Measurements from ENCODE around the gene GARNL3. TPM values are rescaled to one million over a fixed set of nuclear protein-coding genes. Genes with fewer than 3 reads are reported as not detected.
A peak's percentile ranks its signal among the peaks of the same experiment; 100 is the strongest.

GARNL3 gene
- total RNA-seq, 2 donors from 2014 or later = 2.0 to 2.5 TPM

DNA sequence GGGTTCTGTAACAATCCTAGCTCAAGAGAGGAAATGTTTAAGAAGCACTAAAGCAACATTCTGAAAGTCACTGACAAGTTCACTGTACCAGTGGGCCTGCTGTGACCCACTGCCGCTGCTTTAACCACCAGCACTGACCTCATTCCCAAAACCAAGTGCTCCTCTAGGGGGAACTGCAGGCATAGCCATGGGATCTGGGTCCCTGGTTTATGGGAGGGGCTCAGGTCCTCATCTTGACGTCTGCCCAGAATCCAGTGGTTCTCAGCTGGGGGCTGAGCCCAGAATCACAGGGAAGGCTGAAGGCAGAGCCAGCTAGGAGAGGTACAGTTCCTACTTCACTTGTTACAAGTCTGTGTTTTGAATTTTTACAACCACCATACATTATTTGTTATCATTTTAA, 96.3 kb downstream of the GARNL3 start:
- H3K9me3 ChIP-seq (ENCODE audit: control insufficient read depth, low read length, poor library complexity, severe bottlenecking) = no peaks in the 10 kb centered on the region
- no peak for DNase-seq
- peaks cover 4% of the 10 kb centered on the region for H3K4me1 Mint-ChIP-seq

DNA sequence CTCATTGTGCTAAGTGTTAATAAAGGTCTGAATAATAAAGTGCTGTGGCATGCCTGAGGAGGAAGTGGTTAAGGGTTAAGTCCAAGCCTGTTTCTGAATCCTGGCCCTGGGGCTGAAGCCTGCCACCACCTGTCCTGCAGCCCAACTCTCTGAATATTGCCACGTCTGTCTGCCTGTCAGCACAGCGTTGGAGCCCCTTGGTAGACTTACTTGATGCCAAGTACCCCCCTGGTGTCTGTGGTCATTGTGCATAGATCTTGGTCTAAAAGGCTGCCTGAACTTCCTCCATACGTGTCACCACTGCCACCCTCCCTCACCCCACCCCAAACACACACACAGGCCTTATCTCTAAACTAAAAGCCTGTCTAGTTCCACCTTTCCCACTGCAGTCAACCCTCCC, 97.0 kb downstream of the GARNL3 start:
- H3K9me3 ChIP-seq (ENCODE audit: control insufficient read depth, low read length, poor library complexity, severe bottlenecking) = no peaks in the 10 kb centered on the region
- DNase-seq = no peak
- Mint-ChIP-seq H3K4me1 (peaks cover 4% of the 10 kb centered on the region), H3K27ac (no peak overlapping the region), H3K27me3 (peaks cover 22% of the 10 kb centered on the region), H3K36me3 (ENCODE audit: low read depth) (no peaks in the 10 kb centered on the region), H3K4me3 (no peak overlapping the region)
- ATAC-seq = no peak

More for the DNA sequence above, 96.3 kb downstream of the GARNL3 start:
- Mint-ChIP-seq H3K27me3 (peaks cover 20% of the 10 kb centered on the region), H3K36me3 (ENCODE audit: low read depth) (peaks cover under 1% of the 10 kb centered on the region), H3K27ac (no peak overlapping the region), H3K4me3 (no peak overlapping the region)
- no peak for ATAC-seq

DNA sequence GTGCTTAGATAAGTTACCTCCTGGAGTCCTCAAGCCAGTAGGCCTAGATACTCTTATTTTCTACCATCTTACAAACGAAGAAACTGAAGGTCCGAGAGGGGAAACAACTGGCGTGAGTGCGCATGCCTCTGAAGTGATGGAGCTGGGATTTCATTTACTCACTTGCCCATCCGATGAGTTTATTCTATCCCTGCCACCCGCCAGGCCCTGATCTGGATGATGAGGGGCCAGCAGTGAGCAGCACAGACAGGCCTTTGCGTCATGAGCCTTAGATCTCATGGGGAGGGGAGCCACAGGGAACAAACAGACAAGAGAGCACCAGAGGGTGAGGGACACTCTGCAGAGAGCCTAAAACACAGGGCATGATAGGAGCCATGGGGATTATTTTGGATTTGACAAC, 98.3 kb downstream of the GARNL3 start:
- no peaks in the 10 kb centered on the region for H3K9me3 ChIP-seq (ENCODE audit: control insufficient read depth, low read length, poor library complexity, severe bottlenecking)
- DNase-seq = no peak
- Mint-ChIP-seq H3K36me3 (ENCODE audit: low read depth) (no peaks in the 10 kb centered on the region), H3K27me3 (peaks cover 28% of the 10 kb centered on the region), H3K4me3 (no peak overlapping the region), H3K27ac (no peak overlapping the region), H3K4me1 (peaks cover 4% of the 10 kb centered on the region)
- ATAC-seq = no peak

DNA sequence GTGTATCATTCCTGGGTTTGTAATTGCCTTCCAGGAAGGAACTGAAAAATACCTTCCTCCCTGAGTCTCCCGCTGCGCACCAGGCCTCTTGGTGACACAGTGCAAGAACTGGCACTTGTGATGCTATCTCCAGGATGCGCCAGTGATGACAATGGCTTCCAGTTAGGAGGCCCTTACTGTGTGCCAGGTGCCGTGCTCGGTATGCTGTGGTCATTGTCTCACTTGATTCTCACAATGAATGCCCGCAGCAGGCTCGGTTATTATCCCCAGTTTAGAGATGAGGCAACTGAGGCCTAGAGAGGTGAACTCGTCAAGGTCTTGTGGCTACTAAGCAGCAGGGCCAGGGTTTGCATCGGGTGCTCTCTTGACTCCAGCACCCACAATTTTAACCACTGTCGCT, 100.9 kb downstream of the GARNL3 start:
- peaks cover 8% of the 10 kb centered on the region for H3K36me3 Mint-ChIP-seq (ENCODE audit: low read depth)
- H3K4me3 Mint-ChIP-seq = no peak overlapping the region
- no peaks in the 10 kb centered on the region for H3K9me3 ChIP-seq (ENCODE audit: control insufficient read depth, low read length, poor library complexity, severe bottlenecking)
- DNase-seq (no peak), ATAC-seq (no peak)
- H3K27ac Mint-ChIP-seq = no peak overlapping the region
- peaks cover 6% of the 10 kb centered on the region for H3K4me1 Mint-ChIP-seq
- H3K27me3 Mint-ChIP-seq = peaks cover 47% of the 10 kb centered on the region

DNA sequence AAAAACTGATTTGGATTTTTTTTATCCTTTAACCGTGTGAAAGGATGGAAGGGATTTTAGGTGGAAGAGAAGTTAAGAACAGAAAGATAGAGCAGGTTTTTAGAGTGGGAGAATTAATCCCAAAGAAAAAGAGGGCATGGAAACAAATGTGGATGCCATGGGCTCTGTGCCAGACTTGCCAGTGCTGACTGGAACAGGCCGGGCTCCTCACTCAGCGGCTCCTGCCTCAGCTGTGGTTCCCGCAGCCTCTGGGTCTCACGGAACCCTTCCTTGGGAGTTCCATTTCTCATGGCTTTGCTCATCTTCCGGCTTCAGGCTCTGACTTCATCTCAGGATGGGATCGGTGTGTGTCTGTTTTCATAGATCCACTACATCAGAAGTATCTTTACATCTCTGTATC, 102.0 kb downstream of the GARNL3 start:
- ATAC-seq (no peak), DNase-seq (no peak)
- Mint-ChIP-seq H3K4me1 (peaks cover 10% of the 10 kb centered on the region), H3K36me3 (ENCODE audit: low read depth) (peaks cover 13% of the 10 kb centered on the region), H3K27ac (no peak overlapping the region), H3K27me3 (peaks cover 57% of the 10 kb centered on the region), H3K4me3 (no peak overlapping the region)
- no peaks in the 10 kb centered on the region for H3K9me3 ChIP-seq (ENCODE audit: control insufficient read depth, low read length, poor library complexity, severe bottlenecking)

DNA sequence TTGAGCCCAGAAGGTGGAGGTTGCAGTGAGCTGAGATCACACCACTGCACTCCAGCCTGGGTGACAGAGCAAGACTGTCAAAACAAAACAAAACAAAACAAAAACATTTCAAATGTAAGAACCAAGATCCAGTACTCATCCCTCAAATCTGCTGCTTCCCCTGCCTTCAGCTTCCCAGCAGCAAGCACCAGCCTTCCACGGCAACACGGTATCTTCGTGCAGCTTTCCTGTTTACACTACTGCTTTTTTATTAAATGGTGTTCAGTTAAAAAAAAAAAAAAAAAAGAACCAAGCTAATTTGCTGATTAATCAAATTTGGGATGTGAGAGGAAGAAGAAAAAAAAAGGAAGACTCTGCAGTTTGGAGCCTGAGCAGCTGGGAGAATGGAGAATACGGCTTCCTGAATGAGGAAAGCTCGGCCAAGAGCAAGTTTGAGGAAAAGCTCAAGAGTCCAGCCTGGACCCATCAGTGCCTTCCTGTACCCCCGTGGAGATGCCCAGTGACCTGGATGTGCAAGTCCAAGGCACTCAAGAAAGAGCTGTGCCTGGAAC, 104.4 kb downstream of the GARNL3 start:
- Mint-ChIP-seq H3K27ac (no peak overlapping the region), H3K36me3 (ENCODE audit: low read depth) (peaks cover 13% of the 10 kb centered on the region), H3K4me1 (peaks cover 10% of the 10 kb centered on the region), H3K4me3 (no peak overlapping the region), H3K27me3 (peaks cover 60% of the 10 kb centered on the region)
- DNase-seq (no peak), ATAC-seq (no peak)
- H3K9me3 ChIP-seq (ENCODE audit: control insufficient read depth, low read length, poor library complexity, severe bottlenecking) = no peaks in the 10 kb centered on the region

DNA sequence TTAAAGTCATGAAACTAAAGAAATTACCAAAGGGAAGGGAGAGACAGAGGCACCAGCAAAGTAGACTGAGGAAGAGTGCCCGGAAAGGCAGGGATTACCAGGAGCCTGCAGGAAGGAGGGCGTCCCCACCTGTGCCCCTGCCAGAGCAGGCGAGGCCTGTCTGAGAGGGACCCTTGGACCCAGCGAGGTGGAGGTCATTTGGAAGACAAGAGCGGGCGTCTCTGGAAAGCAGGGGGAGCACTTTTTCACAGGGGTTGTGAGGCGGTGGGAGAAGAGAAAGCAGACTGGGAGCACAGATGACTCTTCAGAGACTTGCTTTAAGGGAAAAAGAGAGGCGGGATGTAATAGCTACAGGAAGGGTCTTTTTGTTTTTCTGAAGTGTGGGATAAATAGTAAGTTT, 104.9 kb downstream of the GARNL3 start:
- ATAC-seq = no peak
- Mint-ChIP-seq H3K27ac (no peak overlapping the region), H3K36me3 (ENCODE audit: low read depth) (peaks cover 13% of the 10 kb centered on the region), H3K4me3 (no peak overlapping the region), H3K27me3 (peaks cover 58% of the 10 kb centered on the region), H3K4me1 (peaks cover 6% of the 10 kb centered on the region)
- H3K9me3 ChIP-seq (ENCODE audit: control insufficient read depth, low read length, poor library complexity, severe bottlenecking) = no peaks in the 10 kb centered on the region
- DNase-seq = no peak

DNA sequence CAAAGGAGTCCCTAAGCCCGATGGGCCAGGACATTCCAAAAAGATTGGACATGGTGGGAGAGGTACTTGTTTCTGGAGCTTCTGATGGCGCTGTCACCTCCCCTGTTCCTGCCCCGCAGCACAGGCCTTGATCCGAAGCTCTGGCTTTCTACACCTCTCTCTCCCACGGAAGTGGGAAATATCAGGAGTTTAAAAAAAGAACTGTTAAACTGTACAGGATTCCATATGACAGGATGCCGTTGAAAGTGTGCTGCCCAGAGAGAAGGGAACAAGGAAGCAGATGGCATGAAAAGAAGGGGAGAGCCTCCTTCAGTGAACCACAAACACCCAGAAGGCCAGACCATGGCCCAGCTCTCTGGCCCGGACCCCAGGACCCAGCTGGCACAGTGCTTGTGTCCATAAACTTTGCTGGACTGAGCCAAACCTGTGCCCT, 105.6 kb downstream of the GARNL3 start:
- H3K27ac Mint-ChIP-seq = no peak overlapping the region
- DNase-seq = no peak
- no peak for ATAC-seq
- H3K4me1 Mint-ChIP-seq = peaks cover 6% of the 10 kb centered on the region
- H3K9me3 ChIP-seq (ENCODE audit: control insufficient read depth, low read length, poor library complexity, severe bottlenecking) = no peaks in the 10 kb centered on the region
- peaks cover 13% of the 10 kb centered on the region for H3K36me3 Mint-ChIP-seq (ENCODE audit: low read depth)
- H3K4me3 Mint-ChIP-seq = no peak overlapping the region
- peaks cover 61% of the 10 kb centered on the region for H3K27me3 Mint-ChIP-seq

DNA sequence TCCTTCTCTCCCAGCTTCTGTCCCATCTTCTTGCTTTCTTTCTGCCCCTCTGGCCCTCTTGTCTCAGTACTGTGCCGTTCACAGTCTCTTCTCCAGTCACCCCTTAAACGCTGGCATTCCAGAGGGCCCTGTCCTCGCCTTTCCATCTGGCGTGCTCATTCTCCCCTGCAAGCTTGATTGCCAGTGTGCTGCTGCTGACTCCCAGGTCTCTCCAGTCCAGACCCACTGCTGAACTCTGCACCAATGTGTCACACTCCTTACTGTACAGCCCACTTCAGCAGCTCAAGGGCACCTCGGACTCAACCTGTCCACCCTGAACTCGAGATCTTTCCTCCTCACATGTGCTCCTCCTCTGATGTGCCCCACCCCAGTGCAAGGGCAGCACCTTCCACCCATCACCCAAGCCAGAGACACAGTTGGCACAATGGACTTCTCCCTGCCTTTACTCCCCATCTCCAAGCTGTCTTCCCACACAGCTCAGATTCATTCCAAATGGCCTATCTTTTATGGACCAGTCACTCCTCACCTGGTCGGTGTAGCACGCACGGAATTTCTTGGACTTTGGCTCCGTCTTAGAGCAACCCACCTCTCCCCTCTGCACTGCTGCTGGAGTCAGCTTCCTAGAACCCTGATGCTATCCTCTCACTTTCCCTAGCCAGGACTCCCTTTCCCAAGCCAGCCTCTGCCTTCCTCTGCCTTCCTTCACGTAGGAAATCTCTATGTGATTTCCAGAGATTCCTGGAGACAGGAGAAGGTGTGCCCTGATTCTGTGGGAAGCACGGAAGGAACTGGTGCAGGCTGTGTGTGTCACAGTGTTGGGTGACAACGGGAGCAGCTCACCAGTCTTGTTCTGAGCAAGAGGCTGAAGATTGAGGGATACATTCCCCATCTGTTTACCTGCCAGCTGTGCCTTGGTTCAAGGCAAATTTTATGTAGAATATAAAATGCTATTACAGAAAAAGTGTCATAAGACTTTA, 106.4 kb downstream of the GARNL3 start:
- Mint-ChIP-seq H3K4me1 (peaks cover 6% of the 10 kb centered on the region), H3K4me3 (no peak overlapping the region), H3K27ac (no peak overlapping the region), H3K36me3 (ENCODE audit: low read depth) (peaks cover 13% of the 10 kb centered on the region), H3K27me3 (peaks cover 61% of the 10 kb centered on the region)
- ATAC-seq (no peak), DNase-seq (no peak)
- no peaks in the 10 kb centered on the region for H3K9me3 ChIP-seq (ENCODE audit: control insufficient read depth, low read length, poor library complexity, severe bottlenecking)

DNA sequence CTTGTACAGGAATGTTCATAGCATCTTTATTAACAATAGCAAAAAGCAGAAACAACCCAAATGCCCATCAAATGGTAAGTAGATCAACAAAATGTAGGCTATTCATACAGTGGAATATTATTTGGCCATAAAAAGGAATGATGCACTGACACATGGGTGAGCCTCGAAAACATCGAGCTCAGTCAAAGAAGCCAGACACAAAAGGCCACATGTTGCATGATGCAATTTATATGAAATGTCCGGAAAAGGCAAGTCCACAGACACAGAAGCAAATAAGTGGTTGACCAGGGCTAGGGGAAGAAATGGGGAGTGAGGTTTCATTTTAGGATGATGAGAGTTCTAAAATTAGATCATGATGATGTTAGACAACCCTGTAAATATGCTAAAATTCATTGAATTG, 115.9 kb downstream of the GARNL3 start:
- Mint-ChIP-seq H3K4me3 (no peak overlapping the region), H3K27me3 (peaks cover 47% of the 10 kb centered on the region)

DNA sequence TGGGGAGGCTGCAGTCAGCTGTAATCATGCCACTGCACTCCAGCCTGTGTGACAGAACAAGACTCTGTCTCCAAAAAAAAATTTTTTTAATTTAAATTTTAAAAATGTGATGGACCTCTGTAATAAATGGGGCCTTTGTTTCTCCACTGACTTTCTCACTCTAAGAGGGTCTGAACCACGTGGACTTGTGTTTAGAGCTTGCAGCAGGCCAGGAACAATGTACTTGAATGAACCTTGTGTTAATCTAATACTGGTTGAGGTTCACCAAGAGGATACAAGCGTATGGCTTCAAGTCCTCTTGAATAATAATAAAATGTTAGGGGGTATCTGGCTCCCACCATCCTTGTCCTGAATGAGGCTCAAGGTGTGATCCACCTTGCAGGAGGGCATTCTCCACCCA, 118.0 kb downstream of the GARNL3 start:
- Mint-ChIP-seq H3K36me3 (ENCODE audit: low read depth) (peaks cover 4% of the 10 kb centered on the region), H3K4me3 (no peak overlapping the region), H3K4me1 (peaks cover 16% of the 10 kb centered on the region), H3K27me3 (peaks cover 57% of the 10 kb centered on the region), H3K27ac (no peak overlapping the region)
- peaks cover 7% of the 10 kb centered on the region for H3K9me3 ChIP-seq (ENCODE audit: control insufficient read depth, low read length, poor library complexity, severe bottlenecking)
- no peak for DNase-seq
- no peak for ATAC-seq

More for the DNA sequence above, 115.9 kb downstream of the GARNL3 start:
- peaks cover 2% of the 10 kb centered on the region for H3K36me3 Mint-ChIP-seq (ENCODE audit: low read depth)
- no peak overlapping the region for H3K27ac Mint-ChIP-seq
- H3K4me1 Mint-ChIP-seq = peaks cover 6% of the 10 kb centered on the region
- DNase-seq (no peak), ATAC-seq (no peak)
- peaks cover 7% of the 10 kb centered on the region for H3K9me3 ChIP-seq (ENCODE audit: control insufficient read depth, low read length, poor library complexity, severe bottlenecking)

DNA sequence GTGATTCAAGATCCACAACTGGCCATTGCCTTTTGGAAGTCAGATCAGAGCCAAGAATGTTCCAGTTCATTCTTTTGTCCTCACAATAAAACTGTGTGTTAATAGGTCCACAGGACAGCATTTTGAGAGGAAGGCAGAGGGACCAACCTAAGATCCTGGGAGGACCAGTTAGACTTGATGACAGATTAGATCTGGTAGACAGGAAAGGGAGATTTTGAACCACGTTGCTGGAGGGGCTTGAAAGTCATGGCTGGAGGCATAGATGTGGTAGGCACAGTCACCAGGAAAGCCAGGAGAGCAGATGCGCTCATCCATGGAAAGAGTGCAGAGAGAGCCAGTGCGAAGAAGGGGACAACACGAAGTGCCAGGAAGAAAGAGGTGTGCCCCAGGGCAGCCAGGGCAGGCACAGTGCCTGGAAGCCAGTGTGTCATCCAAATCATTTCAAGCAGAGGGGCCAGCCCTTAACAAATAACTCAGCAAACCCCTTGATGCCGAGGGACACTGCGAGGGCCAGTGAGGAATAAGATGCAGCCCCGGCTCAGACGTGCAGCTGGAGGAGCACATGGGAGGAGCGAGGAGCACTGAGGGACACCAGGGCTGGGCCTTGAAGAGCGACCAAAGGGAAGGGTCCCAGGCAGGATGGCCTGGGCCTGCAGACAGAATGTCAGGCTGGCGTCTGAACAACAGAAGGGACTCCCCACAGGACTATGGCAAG, 119.6 kb downstream of the GARNL3 start:
- DNase-seq (no peak), ATAC-seq (no peak)
- no peak overlapping the region for H3K27ac Mint-ChIP-seq
- peaks cover 4% of the 10 kb centered on the region for H3K36me3 Mint-ChIP-seq (ENCODE audit: low read depth)
- H3K4me1 Mint-ChIP-seq = peaks cover 30% of the 10 kb centered on the region
- peaks cover 64% of the 10 kb centered on the region for H3K27me3 Mint-ChIP-seq
- H3K4me3 Mint-ChIP-seq = peak overlapping the region; percentile 21
- H3K9me3 ChIP-seq (ENCODE audit: control insufficient read depth, low read length, poor library complexity, severe bottlenecking) = peaks cover 3% of the 10 kb centered on the region

DNA sequence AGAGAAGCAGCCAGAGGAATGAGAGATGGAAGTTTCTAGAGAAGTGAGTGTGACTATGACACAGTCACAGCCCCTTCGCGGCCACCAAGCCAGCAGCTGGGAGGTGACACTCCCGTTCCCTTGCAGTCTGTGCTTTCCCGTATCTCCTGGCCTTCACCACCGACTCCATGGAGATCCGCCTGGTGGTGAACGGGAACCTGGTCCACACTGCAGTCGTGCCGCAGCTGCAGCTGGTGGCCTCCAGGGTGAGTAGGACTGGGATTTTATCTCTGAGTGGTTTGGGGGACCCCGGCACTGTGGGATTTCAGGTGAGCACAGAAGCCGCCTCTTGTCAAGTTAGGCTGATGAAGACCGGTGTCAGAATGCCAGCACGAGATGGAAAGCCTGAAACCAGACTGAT, 120.3 kb downstream of the GARNL3 start:
- DNase-seq = no peak

More for the DNA sequence above, 120.3 kb downstream of the GARNL3 start:
- Mint-ChIP-seq H3K4me1 (peaks cover 30% of the 10 kb centered on the region), H3K27ac (no peak overlapping the region), H3K36me3 (ENCODE audit: low read depth) (peaks cover 4% of the 10 kb centered on the region), H3K4me3 (no peak overlapping the region), H3K27me3 (peaks cover 65% of the 10 kb centered on the region)
- no peaks in the 10 kb centered on the region for H3K9me3 ChIP-seq (ENCODE audit: control insufficient read depth, low read length, poor library complexity, severe bottlenecking)
- ATAC-seq = no peak

Measured in T-helper 17 cell (primary cell).